Measurements from ENCODE around the gene TRIM62. TPM values are rescaled to one million over a fixed set of nuclear protein-coding genes. Genes with fewer than 3 reads are reported as not detected.

The TRIM62 gene
- total RNA-seq, 4 donors from 2014 or later, result 6.0 to 9.9 (median 6.9) TPM

GRCh38 chr1:33222381-33222780, 40.5 kb upstream of the TRIM62 start:
- H3K4me3 ChIP-seq (replicated peaks in 1 of 3), result no peak overlapping the region
- intact Hi-C loops (cut with DNase I), result no loop called here
- DNase-seq, result no peak
- no peak overlapping the region for H3K27ac ChIP-seq
- H3K4me1 ChIP-seq, result no peaks in the 10 kb centered on the region
- TF ChIP-seq, protein P1, sequence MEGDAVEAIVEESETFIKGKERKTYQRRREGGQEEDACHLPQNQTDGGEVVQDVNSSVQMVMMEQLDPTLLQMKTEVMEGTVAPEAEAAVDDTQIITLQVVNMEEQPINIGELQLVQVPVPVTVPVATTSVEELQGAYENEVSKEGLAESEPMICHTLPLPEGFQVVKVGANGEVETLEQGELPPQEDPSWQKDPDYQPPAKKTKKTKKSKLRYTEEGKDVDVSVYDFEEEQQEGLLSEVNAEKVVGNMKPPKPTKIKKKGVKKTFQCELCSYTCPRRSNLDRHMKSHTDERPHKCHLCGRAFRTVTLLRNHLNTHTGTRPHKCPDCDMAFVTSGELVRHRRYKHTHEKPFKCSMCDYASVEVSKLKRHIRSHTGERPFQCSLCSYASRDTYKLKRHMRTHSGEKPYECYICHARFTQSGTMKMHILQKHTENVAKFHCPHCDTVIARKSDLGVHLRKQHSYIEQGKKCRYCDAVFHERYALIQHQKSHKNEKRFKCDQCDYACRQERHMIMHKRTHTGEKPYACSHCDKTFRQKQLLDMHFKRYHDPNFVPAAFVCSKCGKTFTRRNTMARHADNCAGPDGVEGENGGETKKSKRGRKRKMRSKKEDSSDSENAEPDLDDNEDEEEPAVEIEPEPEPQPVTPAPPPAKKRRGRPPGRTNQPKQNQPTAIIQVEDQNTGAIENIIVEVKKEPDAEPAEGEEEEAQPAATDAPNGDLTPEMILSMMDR (IDR thresholded peaks at IDR 0.05), result no peak
- no peak for TF ChIP-seq POLR2A (IDR thresholded peaks at IDR 0.05)
- H3K27me3 ChIP-seq, result no peaks in the 10 kb centered on the region
- H3K36me3 ChIP-seq, result no peaks in the 10 kb centered on the region
- no peaks in the 10 kb centered on the region for H3K9me3 ChIP-seq
- WGBS, 2 donors, result 86 to 95% methylated on average over 1 of the region's 1 CpG

GRCh38 chr1:33221385-33221758, 39.5 kb upstream of the TRIM62 start:
- no peaks in the 10 kb centered on the region for H3K36me3 ChIP-seq
- no peak overlapping the region for H3K27ac ChIP-seq
- no peaks in the 10 kb centered on the region for H3K4me1 ChIP-seq
- H3K9me3 ChIP-seq, result no peaks in the 10 kb centered on the region
- no peak for DNase-seq
- intact Hi-C loops (cut with DNase I), result no loop called here
- no peaks in the 10 kb centered on the region for H3K27me3 ChIP-seq
- 82 to 86% methylated on average over 2 of the region's 2 CpGs for WGBS, 2 donors
- TF ChIP-seq POLR2A (IDR thresholded peaks at IDR 0.05), result no peak
- TF ChIP-seq, protein P1 (IDR thresholded peaks at IDR 0.05), result no peak
- no peak overlapping the region for H3K4me3 ChIP-seq (replicated peaks in 1 of 3)

DNA sequence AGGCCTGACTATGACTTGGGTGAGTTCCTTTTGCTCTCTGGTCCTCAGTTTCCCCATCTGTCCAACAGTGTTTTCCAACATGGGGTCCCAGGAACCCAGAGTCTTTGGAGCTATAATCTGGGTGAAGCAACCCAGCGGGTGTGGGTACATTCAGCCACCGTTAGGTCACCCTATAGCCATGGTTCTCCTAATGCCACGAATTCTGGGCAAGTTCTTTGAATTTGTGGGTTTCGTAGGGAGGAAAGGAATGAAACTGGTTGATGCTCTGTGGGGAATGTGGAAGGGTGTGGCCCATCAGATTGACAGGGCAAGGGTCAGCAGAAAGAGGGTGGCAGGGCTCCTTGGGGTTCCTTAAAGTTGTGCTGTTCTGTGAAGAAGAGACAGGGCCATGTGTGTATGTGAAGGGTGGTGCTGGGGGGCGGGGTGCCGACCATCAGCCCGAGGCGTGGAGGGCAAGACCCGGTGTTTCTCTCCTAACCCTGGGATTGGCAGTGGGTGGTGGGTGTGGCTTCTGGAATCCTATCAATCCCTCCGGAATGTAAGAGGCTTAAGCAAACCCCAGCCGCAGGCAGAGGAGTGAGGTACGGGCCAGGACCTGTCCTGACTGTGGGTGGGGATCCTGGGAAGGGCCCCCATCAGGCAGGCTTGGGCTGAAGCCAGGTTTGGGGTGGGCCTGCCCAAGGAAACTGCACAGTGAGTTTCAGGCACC, 39.0 kb upstream of the TRIM62 start:
- Histone ChIP-seq H3K4me3 (replicated peaks in 1 of 3) (no peak overlapping the region), H3K4me1 (no peaks in the 10 kb centered on the region), H3K27me3 (no peaks in the 10 kb centered on the region), H3K27ac (no peak overlapping the region), H3K9me3 (no peaks in the 10 kb centered on the region), H3K36me3 (no peaks in the 10 kb centered on the region)
- 60 to 67% methylated on average over 12 of the region's 12 CpGs for WGBS, 2 donors
- no peak for TF ChIP-seq POLR2A (IDR thresholded peaks at IDR 0.05)
- TF ChIP-seq, protein P1 (IDR thresholded peaks at IDR 0.05), result no peak
- intact Hi-C loops (cut with DNase I), result no loop called here
- no peak for DNase-seq

GRCh38 chr1:33219886-33220661, 38.2 kb upstream of the TRIM62 start:
- H3K9me3 ChIP-seq, result no peaks in the 10 kb centered on the region
- no peaks in the 10 kb centered on the region for H3K36me3 ChIP-seq
- intact Hi-C loops (cut with DNase I), result loop anchor here (10.0 kb wide), 1 partner anchor 245 kb away; no protein-coding TSS in a partner anchor
- 90% methylated on average over 7 of the region's 7 CpGs for WGBS, 2 donors
- no peaks in the 10 kb centered on the region for H3K27me3 ChIP-seq
- H3K4me3 ChIP-seq (replicated peaks in 1 of 3), result no peak overlapping the region
- no peak for DNase-seq
- H3K4me1 ChIP-seq, result no peaks in the 10 kb centered on the region
- H3K27ac ChIP-seq, result no peak overlapping the region
- no peak for TF ChIP-seq POLR2A (IDR thresholded peaks at IDR 0.05)
- TF ChIP-seq, protein P1 (IDR thresholded peaks at IDR 0.05), result no peak

- Histone ChIP-seq H3K9me3 (no peaks in the 10 kb centered on the region), H3K4me3 (replicated peaks in 1 of 3) (no peak overlapping the region), H3K27ac (no peak overlapping the region), H3K36me3 (no peaks in the 10 kb centered on the region), H3K4me1 (no peaks in the 10 kb centered on the region), H3K27me3 (no peaks in the 10 kb centered on the region)
- 95 to 98% methylated on average over 3 of the region's 3 CpGs for WGBS, 2 donors
- intact Hi-C loops (cut with DNase I), result loop anchor here (10.0 kb wide), 1 partner anchor 253 kb away; no protein-coding TSS in a partner anchor
- TF ChIP-seq, protein P1 (IDR thresholded peaks at IDR 0.05), result no peak
- no peak for TF ChIP-seq POLR2A (IDR thresholded peaks at IDR 0.05)
- DNase-seq, result no peak
These were observed 30.1 kb upstream of the TRIM62 start for GRCh38 chr1:33211972-33212371.
